K562 (cell line): ENCODE data around the gene TBC1D2B. TPM values are rescaled to one million over a fixed set of nuclear protein-coding genes. Genes with fewer than 3 reads are reported as not detected.
A peak's percentile ranks its signal among the peaks of the same experiment; 100 is the strongest.

Experiments
- EGR1 ChIP-seq: fragments of 450-650 bp; conservative IDR thresholded peaks from 2 replicates; pipeline ENCODE4 v1.6.1; 2017; ENCODE audit warnings: mild to moderate bottlenecking
- GABPB1 ChIP-seq: sonication (generic); formaldehyde crosslinking; IDR thresholded peaks from 2 replicates; pipeline ENCODE4 v1.8.0; 2022; ENCODE audit warnings: mild to moderate bottlenecking, missing genetic modification reagents
- NONO ChIP-seq, 2 experiments: fragments of 200-400 bp in 1 of 2; fragments of 450-650 bp in 1 of 2; formaldehyde crosslinking in 1 of 2; IDR thresholded peaks; 2 replicates each; pipeline ENCODE4 v1.6.1; 2017; ENCODE audit warnings: low read depth in 2 of 2, mild to moderate bottlenecking in 2 of 2, moderate library complexity in 2 of 2, low read length in 1 of 2
- RBFOX2 ChIP-seq: fragments of 200-400 bp; formaldehyde crosslinking; IDR thresholded peaks from 2 replicates; pipeline ENCODE4 v1.6.1; 2017; ENCODE audit warnings: low read depth, mild to moderate bottlenecking, low read length, moderate library complexity
- SIX5 ChIP-seq, 2 experiments: IDR thresholded peaks; 2 replicates each; pipeline ENCODE4 v1.6.1; 2011; ENCODE audit warnings: low read length in 2 of 2, borderline replicate concordance in 1 of 2, low read depth in 1 of 2, mild to moderate bottlenecking in 1 of 2, moderate library complexity in 1 of 2; ENCODE audit not compliant: insufficient read depth in 1 of 2
- SMARCA4 ChIP-seq: fragments of 450-650 bp; IDR thresholded peaks from 2 replicates; pipeline ENCODE4 v1.6.1; 2016
- SMARCB1 ChIP-seq: IDR thresholded peaks from 2 replicates; pipeline ENCODE4 v1.6.1; 2011; ENCODE audit warnings: improper control_type of control experiment, low read depth; ENCODE audit not compliant: insufficient read length
- ZBTB2 ChIP-seq: fragments of 450-650 bp; IDR thresholded peaks from 2 replicates; pipeline ENCODE4 v1.6.1; 2016; ENCODE audit warnings: antibody characterized with exemption
- ZBTB40 ChIP-seq, 2 experiments: fragments of 450-650 bp in 1 of 2; sonication (generic) in 1 of 2; formaldehyde crosslinking in 1 of 2; IDR thresholded peaks; 2 replicates each; pipeline versions ENCODE4 v1.7.1 to v1.9.0; 2016 to 2022; ENCODE audit warnings: inconsistent platforms in 1 of 2, mild to moderate bottlenecking in 1 of 2, missing genetic modification reagents in 1 of 2
- ZNF24 ChIP-seq: fragments of 450-650 bp; IDR thresholded peaks from 2 replicates; pipeline ENCODE4 v1.6.1; 2016
- ZNF277 ChIP-seq: fragments of 250-450 bp; sonication (Bioruptor Pico); IDR thresholded peaks from 2 replicates; pipeline ENCODE4 v1.8.0; 2022; ENCODE audit warnings: inconsistent platforms, mild to moderate bottlenecking, moderate library complexity, borderline replicate concordance
- ZNF766 ChIP-seq: fragments of 200-800 bp; sonication (Bioruptor generic); conservative IDR thresholded peaks from 2 replicates; pipeline ENCODE4 v1.6.1; 2016; ENCODE audit warnings: missing genetic modification characterization, missing compliant biosample characterization
- polyA plus RNA-seq, 8 experiments: library from polyadenylated mRNA; depleted of rRNA in 4 of 8; stranded (reverse) in 5 of 8; unstranded in 3 of 8; fragments of >200 nt; fragmentation: Nextera tagmentation in 2 of 8; fragmentation: Illumina TruSeq in 1 of 8; extraction: Ambion mirVana in 2 of 8; extraction: Trizol in 1 of 8; gene quantifications; 2 replicates each; pipeline versions ENCODE4 v1.2.1 to v1.2.3, GENCODE V29; 2011 to 2014; ENCODE audit warnings: inconsistent platforms in 1 of 8, missing spikeins in 1 of 8
- total RNA-seq, 7 experiments: library from RNA; depleted of rRNA in 6 of 7; stranded (reverse); fragments of >200 nt in 6 of 7; fragmentation: Illumina TruSeq in 2 of 7; extraction: Trizol in 2 of 7; gene quantifications; 2 replicates each; pipeline versions ENCODE4 v1.2.1 to v1.2.3, GENCODE V29; 2011 to 2021; ENCODE audit warnings: low replicate concordance in 1 of 7

The TBC1D2B gene
- total and polyA plus RNA-seq, 9 of the 15 experiments (the other 6 are each of a cell fraction or from before 2014, with no cell fraction given): 0.15 to 16.3 (median 8.9) TPM

GRCh38 chr15:78077053-78077870 lies at the start of gene TBC1D2B (continued):
- peak; percentile 46 for TF ChIP-seq ZBTB40 (IDR thresholded peaks at IDR 0.05)
- TF ChIP-seq ZBTB40 (CRISPR knock-in tag; IDR thresholded peaks at IDR 0.05): no peak
- TF ChIP-seq NONO (IDR thresholded peaks at IDR 0.05; ENCODE audit: low read depth in 2 of 2, low read length in 1 of 2): peak in 1 of 2 experiments; percentile 54; a peak in 1 of 4 replicates
- TF ChIP-seq EGR1: peak; percentile 61
- peak in 1 of 2 experiments; percentile 48; a peak in 1 of 4 replicates for TF ChIP-seq SIX5 (IDR thresholded peaks at IDR 0.05; ENCODE audit: borderline replicate concordance in 1 of 2, insufficient read depth in 1 of 2, low read depth in 1 of 2, low read length in 2 of 2)
- TF ChIP-seq SMARCA4: 0 out of 2 replicates have a peak, but pooled peaks have one; percentile 22
- TF ChIP-seq RBFOX2: peak; percentile 35
- TF ChIP-seq ZNF766 (CRISPR knock-in tag): 0 out of 2 replicates have a peak, but pooled peaks have one; percentile 20
- no peak for TF ChIP-seq SMARCB1
- 0 out of 2 replicates have a peak, but pooled peaks have one; percentile 38 for TF ChIP-seq GABPB1 (CRISPR knock-in tag)
- 0 out of 2 replicates have a peak, but pooled peaks have one; percentile 39 for TF ChIP-seq ZBTB2
- TF ChIP-seq ZNF24: no peak
- TF ChIP-seq ZNF277 (CRISPR knock-in tag): no peak
